Muscle of arm (tissue), 12 donors: ENCODE measurements around the gene GMPPA. TPM values are rescaled to one million over a fixed set of nuclear protein-coding genes. Genes with fewer than 3 reads are reported as not detected.

Source experiments
- DNase-seq: peaks from one replicate; pipeline ENCODE4 v3.0.0-alpha.2; 2013
- polyA plus RNA-seq, 12 donors: library from polyadenylated mRNA; unstranded; fragments of 120-200 nt; gene quantifications; one replicate each; pipeline ENCODE4 v1.2.1, GENCODE V29; 2013; ENCODE audit not compliant: insufficient read length in 12 of 12

Gene GMPPA
- polyA plus RNA-seq, 12 donors, result 18.5 to 82.8 (median 25.4) TPM; not detected in 1

- DNase-seq, result no peak
These were observed 39.2 kb downstream of the GMPPA start for GRCh38 chr2:219537657-219538488.

- DNase-seq, result no peak
These were observed 39.8 kb downstream of the GMPPA start for GRCh38 chr2:219538504-219538951.

DNA sequence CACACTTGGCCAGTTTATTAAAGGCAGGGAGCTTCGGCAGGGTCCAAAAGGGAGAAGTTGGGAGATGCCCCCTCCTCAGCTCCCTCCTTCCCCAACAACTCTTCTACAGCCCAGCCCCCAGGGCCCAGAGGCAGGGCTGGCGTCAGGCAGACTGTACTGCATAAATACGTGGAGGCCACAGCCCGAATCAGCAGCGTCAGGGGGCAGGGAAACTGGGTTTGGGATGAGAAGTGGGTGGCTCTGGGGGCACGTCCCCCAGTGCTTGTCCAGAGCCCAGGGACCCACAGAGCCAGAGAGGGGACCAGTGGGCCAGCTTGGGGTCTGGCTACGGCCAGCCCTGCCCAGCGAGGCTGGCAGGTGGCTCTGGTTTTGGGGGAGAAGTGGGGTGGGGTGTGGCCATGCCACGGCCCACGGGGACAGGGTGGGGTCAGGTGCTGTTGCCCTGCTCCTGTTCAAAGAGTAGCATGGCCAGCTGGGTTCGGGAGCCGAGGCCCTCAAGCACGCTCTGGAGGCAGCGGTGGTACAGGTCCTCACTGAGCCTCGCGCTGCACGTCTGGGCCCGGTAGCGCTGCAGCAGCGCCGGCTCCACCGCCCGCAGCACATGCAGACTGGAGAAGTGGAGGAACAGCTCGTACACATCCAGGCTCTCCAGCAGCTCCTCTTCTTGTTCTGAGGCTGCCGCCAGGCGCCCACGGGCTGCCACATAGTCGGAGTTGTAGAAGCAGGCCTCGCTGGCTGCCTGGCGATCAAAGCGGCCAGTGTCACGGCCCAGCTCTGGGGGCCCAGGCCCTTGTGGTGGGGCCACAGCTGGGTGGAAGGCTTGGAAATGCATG is 40.5 kb downstream of the GMPPA start:
- no peak for DNase-seq

GRCh38 chr2:219539926-219540678 is 41.4 kb downstream of the GMPPA start:
- DNase-seq, result no peak

DNA sequence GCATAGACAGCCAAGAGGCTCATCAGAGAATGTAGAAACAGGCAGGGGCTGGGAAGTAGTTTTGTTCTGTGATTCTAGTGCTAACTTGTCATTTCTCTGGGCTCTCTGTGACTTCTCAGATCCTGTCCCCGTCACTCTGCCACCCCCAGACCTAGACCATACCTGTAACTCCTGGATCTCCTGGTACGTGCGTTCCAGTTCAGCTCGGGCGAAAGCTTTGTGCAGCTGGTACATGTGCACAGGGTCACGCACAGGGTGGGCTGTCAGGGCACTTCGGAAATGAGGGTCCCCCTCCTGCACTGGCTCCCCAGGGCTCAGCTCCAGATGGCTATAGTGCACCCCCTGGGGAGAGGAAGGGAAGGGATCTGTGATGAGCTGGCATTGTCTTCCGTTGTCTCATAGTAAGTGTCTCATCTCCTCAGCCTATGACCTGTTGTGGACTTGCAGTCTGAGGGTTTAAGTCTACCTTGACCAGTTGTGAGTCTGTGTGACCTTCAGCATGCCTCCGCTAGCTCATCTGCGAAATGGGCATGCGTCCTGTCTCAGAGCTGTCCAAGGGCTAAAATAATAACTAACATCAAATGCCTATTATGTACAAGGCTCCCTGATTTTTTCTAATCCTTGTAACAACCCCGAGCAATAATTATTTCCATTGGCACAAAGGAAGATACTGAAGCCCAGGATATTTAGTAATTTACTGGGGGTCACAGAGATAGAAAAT is 42.3 kb downstream of the GMPPA start:
- DNase-seq, result no peak

- peak; percentile 74 for DNase-seq
These were observed 43.0 kb downstream of the GMPPA start for GRCh38 chr2:219541611-219542180.

- DNase-seq, result no peak
These were observed 44.4 kb downstream of the GMPPA start for GRCh38 chr2:219542931-219543595.

DNA sequence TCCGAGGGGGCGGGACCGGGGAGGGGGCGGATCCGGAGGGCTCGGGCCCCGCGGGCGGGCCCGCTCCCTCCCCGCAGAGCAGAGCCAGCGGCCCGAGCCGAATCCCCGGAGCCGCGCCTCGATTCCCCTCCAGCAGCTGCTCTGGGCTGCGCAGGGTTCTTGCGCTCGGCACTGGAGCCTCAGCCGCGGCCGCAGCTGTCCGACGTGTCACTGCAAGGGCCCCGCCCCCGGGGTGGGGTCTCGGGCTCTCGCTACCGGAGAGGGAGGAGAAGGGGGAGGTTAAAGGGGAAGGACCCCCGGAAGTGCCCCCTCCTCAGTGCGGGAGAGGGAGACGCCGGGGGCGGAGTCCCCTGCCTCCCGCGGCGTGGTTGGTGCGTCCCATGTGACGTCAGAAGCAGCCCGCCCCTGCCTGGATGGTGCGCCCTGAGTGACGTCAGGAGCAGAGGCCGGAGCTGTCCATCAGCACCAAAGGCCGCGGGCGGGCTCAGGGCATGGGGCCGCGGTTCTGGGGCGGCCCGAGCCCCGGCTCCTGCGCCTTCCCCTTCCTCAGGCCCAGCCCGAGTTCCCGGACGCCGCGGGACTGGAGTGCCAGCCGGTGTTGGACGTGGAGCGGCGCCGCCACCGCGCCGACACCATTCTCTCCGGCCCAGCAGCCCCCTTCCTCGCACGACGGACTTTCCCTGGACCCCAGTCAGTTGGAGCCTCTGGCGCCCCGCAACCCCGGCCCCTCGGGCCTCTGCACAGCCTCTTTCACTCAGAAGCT is 45.1 kb downstream of the GMPPA start, which contains the start of the genes CHPF and TMEM198:
Gene CHPF, minus strand, starts transcription at position 214 of the 763 bp plus-strand sequence. CDS start 271 bp downstream, outside the sequence.
Gene TMEM198, plus strand, starts transcription at position 433 of the 763 bp plus-strand sequence. CDS start 700 bp downstream, outside the sequence.
- DNase-seq, result peak; percentile 99

GRCh38 chr2:219544567-219544966 is 45.9 kb downstream of the GMPPA start:
- no peak for DNase-seq

- no peak for DNase-seq
These were observed 46.7 kb downstream of the GMPPA start for GRCh38 chr2:219545295-219545942.

- no peak for DNase-seq
These were observed 47.3 kb downstream of the GMPPA start for GRCh38 chr2:219545943-219546352.

- no peak for DNase-seq
These were observed 48.9 kb downstream of the GMPPA start for GRCh38 chr2:219547621-219548020.

DNA sequence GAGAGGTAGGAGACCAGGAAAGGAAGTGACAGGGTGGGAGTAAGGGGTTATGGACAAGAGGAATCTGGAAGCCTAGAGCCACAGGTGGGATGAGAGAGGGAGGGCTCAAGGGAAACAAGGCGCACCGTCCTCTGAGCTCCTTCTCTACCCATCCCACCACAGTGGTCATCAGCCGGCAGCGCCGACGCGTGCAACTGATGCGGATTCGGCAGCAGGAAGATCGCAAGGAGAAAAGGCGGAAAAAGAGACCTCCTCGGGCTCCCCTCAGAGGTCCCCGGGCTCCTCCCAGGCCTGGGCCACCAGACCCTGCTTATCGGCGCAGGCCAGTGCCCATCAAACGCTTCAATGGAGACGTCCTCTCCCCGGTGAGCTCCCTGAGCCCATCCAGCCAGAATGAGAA is 50.3 kb downstream of the GMPPA start:
- no peak for DNase-seq

GRCh38 chr2:219549619-219550018 is 50.9 kb downstream of the GMPPA start:
- DNase-seq, result no peak

DNA sequence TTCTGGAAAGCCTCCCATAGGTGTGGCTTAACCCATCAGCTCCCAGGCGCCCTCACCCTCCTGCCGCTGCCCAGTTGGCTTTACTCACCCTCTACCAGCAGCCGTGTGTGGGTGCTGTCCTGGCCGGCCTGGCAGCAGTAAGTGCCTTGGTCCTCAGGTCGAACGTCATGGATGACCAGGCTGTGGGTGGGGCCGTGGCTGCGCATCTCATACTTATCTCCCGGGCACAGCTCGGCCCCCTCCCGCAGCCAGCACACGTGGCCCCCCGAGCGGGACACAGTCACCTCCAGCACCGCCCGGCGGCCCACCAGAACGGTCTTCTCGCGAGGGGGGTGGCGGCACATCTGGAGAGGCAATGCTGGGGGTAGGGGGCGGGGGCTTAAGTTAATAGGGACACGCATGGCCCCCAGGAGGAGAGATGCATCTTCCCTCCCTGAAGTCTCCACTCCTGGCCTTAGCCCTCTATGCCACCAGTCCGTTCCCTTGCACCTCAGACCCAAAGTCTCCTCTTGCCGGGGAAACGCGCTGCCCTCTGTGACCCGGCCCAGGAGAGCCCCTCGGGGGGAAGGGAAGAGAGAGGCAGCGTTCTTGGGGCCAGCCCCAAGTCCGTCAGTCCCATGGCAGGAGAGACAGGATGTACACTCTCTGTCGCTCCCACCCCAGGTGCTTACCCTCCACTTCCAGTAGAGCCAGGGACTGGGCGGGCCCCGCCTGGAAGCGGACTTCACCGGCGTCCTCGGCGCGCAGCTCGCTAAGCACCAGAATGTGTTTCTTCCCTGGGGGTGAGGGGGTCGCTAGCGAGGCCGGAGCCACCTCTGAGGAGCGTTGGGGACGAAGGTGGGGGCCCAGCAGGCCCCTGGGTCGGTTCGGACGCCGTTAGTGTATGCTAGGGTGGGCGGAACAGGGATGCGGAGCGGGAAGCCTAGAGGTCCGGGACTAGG is 53.0 kb downstream of the GMPPA start:
- DNase-seq, result no peak

GRCh38 chr2:219552382-219553167 is 53.9 kb downstream of the GMPPA start:
- peak; percentile 91 for DNase-seq

- no peak for DNase-seq
These were observed 54.4 kb downstream of the GMPPA start for GRCh38 chr2:219553168-219553417.
